HepG2 (cell line): ENCODE results near the gene DPYD. TPM values are rescaled to one million over a fixed set of nuclear protein-coding genes. Genes with fewer than 3 reads are reported as not detected.

ENCODE experiments used
- ATAC-seq: fragments of 200-7000 bp; cut with Tn5 transposase; 3 replicates; pipeline ENCODE4 v1.9.1; 2020; ENCODE audit warnings: mild to moderate bottlenecking, moderate library complexity
- BruUV-seq: library from RNA; stranded (reverse); fragments of 400-500 nt; replicated peaks from 2 replicates; lab custom pipeline; 2021; lab: Mats Ljungman, UMichigan
- CTCF ChIA-PET: fragments of 300-600 bp; formaldehyde crosslinking; extraction: SDS; loops from one replicate; lab custom pipeline; 2021; ENCODE audit warnings: low total read pairs, inconsistent platforms, low intra/inter-chr PET ratio; lab: Yijun Ruan, JAX
- POLR2A ChIA-PET: fragments of 350-600 bp; sonication (Branson Sonifier 250); formaldehyde crosslinking; loops from one replicate; lab custom pipeline; 2020; ENCODE audit warnings: antibody characterized with exemption, inconsistent platforms; lab: Yijun Ruan, JAX
- DNase-seq: peaks from one replicate; pipeline ENCODE4 v3.0.0-alpha.2; 2015; ENCODE audit warnings: low spot score
- FAIRE-seq: peaks from 3 replicates; lab custom pipeline; 2011; peaks lifted over from hg19 to GRCh38; lab: Jason Lieb, UNC
- H2AFZ ChIP-seq: one replicate; pipeline ENCODE4 v1.6.1; 2011; ENCODE audit warnings: low read length, inconsistent platforms
- H3K27ac ChIP-seq: fragments of 300-600 bp; 3 replicates; pipeline ENCODE4 v1.8.0; 2011; ENCODE audit warnings: mixed run types, mild to moderate bottlenecking, mixed read lengths, low read length, inconsistent platforms; ENCODE audit not compliant: insufficient read depth; ENCODE audit errors: extremely low read length
- H3K27me3 ChIP-seq, 2 experiments: fragments of 200-600 bp in 1 of 2; 2 replicates in 1 of 2; 3 replicates in 1 of 2; pipeline versions ENCODE4 v1.6.0 to v1.8.0; 2011; ENCODE audit warnings: low read length in 2 of 2, mild to moderate bottlenecking in 2 of 2, moderate library complexity in 2 of 2, inconsistent platforms in 1 of 2; ENCODE audit not compliant: insufficient read depth in 2 of 2, control insufficient read depth in 1 of 2
- H3K36me3 ChIP-seq, 2 experiments: fragments of 200-600 bp in 1 of 2; replicated peaks in 1 of 2; 2 replicates in 1 of 2; 3 replicates in 1 of 2; pipeline versions ENCODE4 v1.5.1 to v1.8.0; 2011; ENCODE audit warnings: low read length in 2 of 2, inconsistent platforms in 1 of 2; ENCODE audit not compliant: insufficient read depth in 2 of 2, control insufficient read depth in 1 of 2
- H3K4me1 ChIP-seq: 2 replicates; pipeline ENCODE4 v1.5.1; 2012; ENCODE audit warnings: low read length, inconsistent platforms; ENCODE audit not compliant: insufficient read depth
- H3K4me2 ChIP-seq: 2 replicates; pipeline ENCODE4 v1.6.0; 2011; ENCODE audit warnings: low read depth, low read length, inconsistent platforms
- H3K4me3 ChIP-seq, 3 experiments: fragments of 200-600 bp in 1 of 3; sonication (generic), shearing (Covaris generic) in 1 of 3; replicated peaks in 1 of 3; 2 replicates each; pipeline ENCODE4 v1.5.1; 2011 to 2016; ENCODE audit warnings: low read length in 3 of 3, inconsistent platforms in 2 of 3, low read depth in 2 of 3, mild to moderate bottlenecking in 2 of 3, control low read depth in 1 of 3, mixed read lengths in 1 of 3; ENCODE audit not compliant: insufficient read depth in 1 of 3
- H3K79me2 ChIP-seq: one replicate; pipeline ENCODE4 v1.6.1; 2011; ENCODE audit warnings: low read length, inconsistent platforms; ENCODE audit not compliant: insufficient read depth
- H3K9ac ChIP-seq: 2 replicates; pipeline ENCODE4 v1.6.0; 2011; ENCODE audit warnings: mild to moderate bottlenecking, low read depth, low read length, inconsistent platforms; ENCODE audit not compliant: insufficient read depth
- H3K9me3 ChIP-seq: 2 replicates; pipeline ENCODE4 v1.5.1; 2012; ENCODE audit warnings: mild to moderate bottlenecking, low read length
- H4K20me1 ChIP-seq: 2 replicates; pipeline ENCODE4 v1.6.0; 2011; ENCODE audit warnings: inconsistent platforms, mild to moderate bottlenecking, low read length, moderate library complexity; ENCODE audit not compliant: insufficient read depth
- ATM ChIP-seq: fragments of 450-650 bp; IDR thresholded peaks from 2 replicates; pipeline ENCODE4 v1.7.1; 2017; ENCODE audit warnings: mild to moderate bottlenecking, borderline replicate concordance
- FLYWCH1 ChIP-seq: sonication (generic); formaldehyde crosslinking; IDR thresholded peaks from 2 replicates; pipeline ENCODE4 v1.8.1; 2023; ENCODE audit warnings: mild to moderate bottlenecking, missing genetic modification reagents
- GLI4 ChIP-seq: sonication (generic); formaldehyde crosslinking; IDR thresholded peaks from 2 replicates; pipeline ENCODE4 v1.5.1; 2020; ENCODE audit warnings: missing genetic modification reagents, mild to moderate bottlenecking, moderate library complexity, borderline replicate concordance
- MZF1 ChIP-seq: sonication (generic); formaldehyde crosslinking; IDR thresholded peaks from 2 replicates; pipeline ENCODE4 v1.8.1; 2023; ENCODE audit warnings: mild to moderate bottlenecking, missing genetic modification reagents, borderline replicate concordance
- NR2F1 ChIP-seq, 2 experiments: fragments of 450-650 bp in 1 of 2; formaldehyde crosslinking in 1 of 2; IDR thresholded peaks; 2 replicates each; pipeline versions ENCODE4 v1.5.0 to v1.6.1; 2016 to 2020; ENCODE audit warnings: mild to moderate bottlenecking in 1 of 2, missing compliant biosample characterization in 1 of 2, missing genetic modification reagents in 1 of 2, moderate library complexity in 1 of 2
- ONECUT2 ChIP-seq: sonication (generic); formaldehyde crosslinking; IDR thresholded peaks from 2 replicates; pipeline ENCODE4 v1.4.0; 2020; ENCODE audit warnings: missing genetic modification reagents
- SMAD1 ChIP-seq: sonication (generic); formaldehyde crosslinking; IDR thresholded peaks from 2 replicates; pipeline ENCODE4 v1.4.0; 2020; ENCODE audit warnings: missing genetic modification reagents, low read depth, mild to moderate bottlenecking, borderline replicate concordance
- SP1 ChIP-seq, 2 experiments: fragments of 450-650 bp in 1 of 2; sonication (generic) in 1 of 2; formaldehyde crosslinking in 1 of 2; IDR thresholded peaks; 2 replicates each; pipeline versions ENCODE4 v1.4.0 to v1.6.1; 2016 to 2020; ENCODE audit warnings: missing genetic modification reagents in 1 of 2
- SRY ChIP-seq: sonication (generic); formaldehyde crosslinking; IDR thresholded peaks from 2 replicates; pipeline ENCODE4 v1.8.0; 2022; ENCODE audit warnings: mild to moderate bottlenecking, missing genetic modification reagents
- SSRP1 ChIP-seq: IDR thresholded peaks from 2 replicates; pipeline ENCODE4 v1.6.1; 2016; ENCODE audit warnings: control low read depth
- ZNF256 ChIP-seq: sonication (generic); formaldehyde crosslinking; conservative IDR thresholded peaks from 2 replicates; pipeline ENCODE4 v1.4.0; 2020; ENCODE audit warnings: missing genetic modification reagents
- ZNF446 ChIP-seq: sonication (generic); formaldehyde crosslinking; IDR thresholded peaks from 2 replicates; pipeline ENCODE4 v1.5.0; 2020; ENCODE audit warnings: mild to moderate bottlenecking, missing genetic modification reagents
- ZNF775 ChIP-seq: sonication (generic); formaldehyde crosslinking; IDR thresholded peaks from 2 replicates; pipeline ENCODE4 v1.4.0; 2020; ENCODE audit warnings: missing genetic modification reagents, mild to moderate bottlenecking, moderate library complexity, borderline replicate concordance
- ZNF891 ChIP-seq: sonication (generic); formaldehyde crosslinking; IDR thresholded peaks from 2 replicates; pipeline ENCODE4 v1.5.0; 2020; ENCODE audit warnings: mild to moderate bottlenecking, missing genetic modification reagents
- WGBS: methylation state at CpG from one replicate; pipeline ENCODE4 v1.1.6; 2017; ENCODE audit warnings: low lambda C conversion rate; 5-methylcytosine and 5-hydroxymethylcytosine counted together
- in situ Hi-C: cut with HindIII; loops from 2 replicates; pipeline ENCODE4 v1.10.0; 2017; ENCODE audit warnings: low pct_unique_long_range_greater_than_20kb; ENCODE audit not compliant: extremely low pct_ligation_motif_present
- intact Hi-C: fragments of 100-400 bp; cut with micrococcal nuclease; formaldehyde crosslinking; loops from one replicate; pipeline ENCODE4 v1.10.0; 2022; ENCODE audit not compliant: unreplicated experiment
- polyA plus RNA-seq, 8 experiments: library from polyadenylated mRNA; depleted of rRNA in 3 of 8; stranded (reverse) in 7 of 8; unstranded in 1 of 8; fragments of >200 nt; fragmentation: Illumina TruSeq in 4 of 8; extraction: Trizol in 4 of 8; gene quantifications; 2 replicates each; pipeline versions ENCODE4 v1.2.1 to v1.2.3, GENCODE V29; 2011 to 2016; ENCODE audit warnings: low read depth in 4 of 8, missing spikeins in 1 of 8, mixed read lengths in 1 of 8; ENCODE audit not compliant: insufficient read depth in 1 of 8
- total RNA-seq, 5 experiments: library from RNA; depleted of rRNA; stranded (reverse); fragments of >200 nt; fragmentation: Illumina TruSeq; extraction: Trizol; gene quantifications; 2 replicates each; pipeline ENCODE4 v1.2.3, GENCODE V29; 2016; ENCODE audit warnings: low read depth in 1 of 5
- TF ChIP-seq, protein P1 (sequence below): sonication (generic); formaldehyde crosslinking; IDR thresholded peaks from 2 replicates; pipeline ENCODE4 v1.5.1; 2020; ENCODE audit warnings: mild to moderate bottlenecking, missing genetic modification reagents, borderline replicate concordance

DPYD gene
- total and polyA plus RNA-seq, 2 of the 13 experiments (the other 11 are each of a cell fraction or from before 2014, with no cell fraction given), result 1.3 to 3.4 TPM

- TF ChIP-seq SP1 (IDR thresholded peaks at IDR 0.05) (no peak), SP1 (CRISPR knock-in tag; IDR thresholded peaks at IDR 0.05) (no peak), FLYWCH1 (CRISPR knock-in tag) (no peak), ZNF891 (CRISPR knock-in tag) (no peak), SMAD1 (no peak)
Observed at GRCh38 chr1:97693601-97694000, 227.2 kb downstream of the DPYD start (continued).

GRCh38 chr1:97691325-97691724 is 229.5 kb downstream of the DPYD start:
- TF ChIP-seq ZNF775 (CRISPR knock-in tag) (no peak), GLI4 (CRISPR knock-in tag) (no peak)
- Histone ChIP-seq H2AFZ (no peak overlapping the region), H3K4me1 (no peaks in the 10 kb centered on the region), H3K27ac (no peak overlapping the region), H4K20me1 (no peaks in the 10 kb centered on the region), H3K79me2 (no peaks in the 10 kb centered on the region), H3K9me3 (no peaks in the 10 kb centered on the region), H3K4me2 (no peak overlapping the region), H3K9ac (no peak overlapping the region), H3K36me3 (no peaks in the 10 kb centered on the region), H3K27me3 (no peaks in the 10 kb centered on the region), H3K4me3 (no peak overlapping the region)
- in situ Hi-C loops, result no loop called here
- BruUV-seq, result no TSS peak
- CTCF ChIA-PET, result no interaction called here
- POLR2A ChIA-PET, result no interaction called here
- DNase-seq, result no peak
- ATAC-seq, result no peak
- intact Hi-C loops, result no loop called here
- no peak for FAIRE-seq

- DNase-seq (no peak), FAIRE-seq (no peak), ATAC-seq (no peak)
- 59% methylated on average over 2 of the region's 2 CpGs for WGBS
- BruUV-seq, result no TSS peak
- Histone ChIP-seq H3K79me2 (no peaks in the 10 kb centered on the region), H3K9ac (no peak overlapping the region), H3K36me3 (no peaks in the 10 kb centered on the region), H3K4me3 (no peak overlapping the region), H3K27me3 (no peaks in the 10 kb centered on the region), H3K4me2 (no peak overlapping the region), H3K4me1 (no peaks in the 10 kb centered on the region), H3K27ac (no peak overlapping the region), H3K9me3 (no peaks in the 10 kb centered on the region), H4K20me1 (no peaks in the 10 kb centered on the region), H2AFZ (no peak overlapping the region)
- CTCF ChIA-PET, result no interaction called here
- intact Hi-C loops (no loop called here), in situ Hi-C loops (no loop called here)
- POLR2A ChIA-PET, result no interaction called here
- TF ChIP-seq ZNF256 (CRISPR knock-in tag), result no peak
- TF ChIP-seq NR2F1 (CRISPR knock-in tag; IDR thresholded peaks at IDR 0.05), result no peak
- no peak for TF ChIP-seq MZF1 (CRISPR knock-in tag)
- TF ChIP-seq, protein P1, sequence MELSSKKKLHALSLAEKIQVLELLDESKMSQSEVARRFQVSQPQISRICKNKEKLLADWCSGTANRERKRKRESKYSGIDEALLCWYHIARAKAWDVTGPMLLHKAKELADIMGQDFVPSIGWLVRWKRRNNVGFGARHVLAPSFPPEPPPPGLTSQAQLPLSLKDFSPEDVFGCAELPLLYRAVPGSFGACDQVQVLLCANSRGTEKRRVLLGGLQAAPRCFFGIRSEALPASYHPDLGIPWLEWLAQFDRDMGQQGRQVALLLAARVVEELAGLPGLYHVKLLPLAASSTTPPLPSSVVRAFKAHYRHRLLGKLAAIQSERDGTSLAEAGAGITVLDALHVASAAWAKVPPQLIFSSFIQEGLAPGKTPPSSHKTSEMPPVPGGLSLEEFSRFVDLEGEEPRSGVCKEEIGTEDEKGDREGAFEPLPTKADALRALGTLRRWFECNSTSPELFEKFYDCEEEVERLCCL (CRISPR knock-in tag), result no peak
- TF ChIP-seq ONECUT2 (CRISPR knock-in tag), result no peak
- no peak for TF ChIP-seq SRY
- no peak for TF ChIP-seq ZNF446 (CRISPR knock-in tag)
- no peak for TF ChIP-seq ATM
- TF ChIP-seq SSRP1 (CRISPR knock-in tag), result no peak
Observed at GRCh38 chr1:97685360-97685759, 235.5 kb downstream of the DPYD start.
